B cell (primary cell): ENCODE data around the gene PCSK6. TPM values are rescaled to one million over a fixed set of nuclear protein-coding genes. Genes with fewer than 3 reads are reported as not detected.
A peak's percentile ranks its signal among the peaks of the same experiment; 100 is the strongest.

Experiments
- ATAC-seq: fragments of 200-7000 bp; cut with Tn5 transposase; one replicate; pipeline ENCODE4 v1.10.0; 2021; ENCODE audit warnings: low read depth, mild to moderate bottlenecking, moderate number of reproducible peaks, moderate library complexity
- CTCF ChIA-PET: fragments of 350-600 bp; sonication (Branson Sonifier 250); formaldehyde crosslinking; loops from one replicate; lab custom pipeline; 2021; ENCODE audit warnings: antibody characterized with exemption, inconsistent platforms; lab: Charles Lee
- POLR2A ChIA-PET: fragments of 350-600 bp; sonication (Branson Sonifier 250); formaldehyde crosslinking; loops from one replicate; lab custom pipeline; 2021; ENCODE audit warnings: antibody characterized with exemption; lab: Charles Lee
- DNase-seq: peaks from one replicate; pipeline ENCODE4 v3.0.0; 2013
- H2AFZ ChIP-seq: 2 replicates; pipeline ENCODE4 v1.6.1; 2012; ENCODE audit warnings: mild to moderate bottlenecking, low read depth, low read length; ENCODE audit not compliant: insufficient read depth, poor library complexity, severe bottlenecking
- H3K27ac ChIP-seq, 2 donors: 1 replicate in 1 of 2; 2 replicates in 1 of 2; pipeline ENCODE4 v1.5.1; 2012 to 2013; ENCODE audit warnings: low read length in 2 of 2, mild to moderate bottlenecking in 2 of 2, moderate library complexity in 1 of 2
- H3K27me3 ChIP-seq, 4 experiments: fragments of 200-600 bp in 1 of 4; sonication (generic) in 1 of 4; replicated peaks in 1 of 4; 1 replicate in 2 of 4; 2 replicates in 2 of 4; pipeline versions ENCODE4 v1.6.1 to v1.7.0; 2013 to 2016; ENCODE audit warnings: low read length in 3 of 4, mild to moderate bottlenecking in 2 of 4, mixed read lengths in 1 of 4, moderate library complexity in 1 of 4; ENCODE audit not compliant: insufficient read depth in 4 of 4, control insufficient read depth in 3 of 4; ENCODE audit errors: control extremely low read depth in 1 of 4
- H3K36me3 ChIP-seq, 2 experiments: replicated peaks in 1 of 2; 1 replicate in 1 of 2; 2 replicates in 1 of 2; pipeline versions ENCODE4 v1.6.1 to v1.7.1; 2013; ENCODE audit warnings: low read length in 1 of 2; ENCODE audit not compliant: insufficient read depth in 2 of 2, control insufficient read depth in 1 of 2; ENCODE audit errors: control extremely low read depth in 1 of 2, extremely low read depth in 1 of 2
- H3K4me1 ChIP-seq, 2 donors: fragments of 200-600 bp in 1 of 2; sonication (generic) in 1 of 2; 1 replicate in 1 of 2; 2 replicates in 1 of 2; pipeline versions ENCODE4 v1.5.1 to v1.6.1; 2013 to 2017; ENCODE audit warnings: low read length in 2 of 2; ENCODE audit not compliant: control insufficient read depth in 2 of 2, insufficient read depth in 2 of 2
- H3K4me2 ChIP-seq: replicated peaks from 2 replicates; pipeline ENCODE3; 2012; ENCODE audit warnings: mild to moderate bottlenecking, low read depth, low read length; ENCODE audit not compliant: poor library complexity, severe bottlenecking
- H3K4me3 ChIP-seq, 5 experiments: fragments of 200-600 bp in 1 of 5; sonication (generic) in 1 of 5; 1 replicate in 3 of 5; 2 replicates in 2 of 5; pipeline versions ENCODE4 v1.5.1 to v1.7.0; 2011 to 2016; ENCODE audit warnings: low read length in 4 of 5, mild to moderate bottlenecking in 4 of 5, low read depth in 2 of 5, control low read depth in 1 of 5, moderate library complexity in 1 of 5; ENCODE audit not compliant: insufficient read depth in 1 of 5; ENCODE audit errors: control extremely low read depth in 1 of 5, extremely low read depth in 1 of 5
- H3K79me2 ChIP-seq: fragments of 200-600 bp; sonication (generic); one replicate; pipeline ENCODE4 v1.6.0; 2016; ENCODE audit warnings: low read length; ENCODE audit not compliant: control insufficient read depth, insufficient read depth
- H3K9ac ChIP-seq: fragments of 200-600 bp; sonication (generic); 2 replicates; pipeline ENCODE4 v1.6.1; 2017; ENCODE audit warnings: mild to moderate bottlenecking, low read length, moderate library complexity
- H3K9me3 ChIP-seq, 3 donors: one replicate each; pipeline versions ENCODE4 v1.6.1 to v1.7.1; 2013; ENCODE audit warnings: low read length in 2 of 3; ENCODE audit not compliant: control insufficient read depth in 2 of 3, insufficient read depth in 1 of 3; ENCODE audit errors: control extremely low read depth in 1 of 3
- H4K20me1 ChIP-seq: 2 replicates; pipeline ENCODE4 v1.6.0; 2012; ENCODE audit warnings: mild to moderate bottlenecking, low read length; ENCODE audit not compliant: insufficient read depth, control insufficient read depth, poor library complexity, severe bottlenecking
- H3K27ac Mint-ChIP-seq: one replicate; pipeline ENCODE4 v1.8.0; 2021; ENCODE audit warnings: mixed read lengths
- H3K27me3 Mint-ChIP-seq: one replicate; pipeline ENCODE4 v1.8.0; 2021; ENCODE audit warnings: mixed read lengths
- H3K4me1 Mint-ChIP-seq: one replicate; pipeline ENCODE4 v1.8.0; 2021; ENCODE audit warnings: mixed read lengths
- H3K4me3 Mint-ChIP-seq: one replicate; pipeline ENCODE4 v1.8.0; 2021; ENCODE audit warnings: mixed read lengths
- H3K9me3 Mint-ChIP-seq: one replicate; pipeline ENCODE4 v1.8.0; 2022; ENCODE audit warnings: mixed read lengths; ENCODE audit not compliant: insufficient read depth
- CTCF ChIP-seq: fragments of 200-600 bp; IDR thresholded peaks from one replicate; pipeline ENCODE4 v1.8.0; 2022; ENCODE audit warnings: antibody characterized with exemption, mild to moderate bottlenecking
- EZH2 ChIP-seq: IDR thresholded peaks from 2 replicates; pipeline ENCODE4 v1.6.1; 2012; ENCODE audit warnings: borderline replicate concordance, low read depth, mild to moderate bottlenecking, moderate library complexity, low read length; ENCODE audit not compliant: insufficient read depth, poor library complexity, severe bottlenecking
- WGBS: methylation state at CpG from one replicate; pipeline ENCODE4 v1.1.5; 2013; ENCODE audit warnings: missing lambda C conversion rate; ENCODE audit not compliant: insufficient coverage; 5-methylcytosine and 5-hydroxymethylcytosine counted together
- intact Hi-C: fragments of 100-400 bp; cut with micrococcal nuclease; formaldehyde crosslinking; loops from one replicate; pipeline ENCODE4 v1.10.0; 2022
- polyA plus RNA-seq: library from polyadenylated mRNA; depleted of rRNA; stranded (reverse); fragments of >200 nt; gene quantifications from 2 replicates; pipeline ENCODE4 v1.2.3, GENCODE V29; 2012
- total RNA-seq, 2 donors: library from RNA; stranded (reverse); fragments of 120-200 nt in 1 of 2; gene quantifications; 1 replicate in 1 of 2; 2 replicates in 1 of 2; pipeline versions ENCODE4 v1.2.3 to v1.2.4, GENCODE V29; 2013 to 2022

Gene PCSK6
- total and polyA plus RNA-seq, 2 donors (not counting 1 experiment from before 2014, with no cell fraction given) = 0.66 to 1.6 TPM

GRCh38 chr15:101303408-101303807, 186.1 kb downstream of the PCSK6 start:
- Histone ChIP-seq H3K9me3 (no peaks in the 10 kb centered on the region), H3K4me3 (no peak overlapping the region), H3K27ac (no peak overlapping the region), H3K27me3 (no peaks in the 10 kb centered on the region), H3K79me2 (peaks cover 4% of the 10 kb centered on the region), H2AFZ (no peak overlapping the region), H3K9ac (no peak overlapping the region), H3K36me3 (no peaks in the 10 kb centered on the region), H4K20me1 (no peaks in the 10 kb centered on the region), H3K4me2 (no peak overlapping the region), H3K4me1 (no peaks in the 10 kb centered on the region)
- ATAC-seq (no peak), DNase-seq (no peak)
- CTCF ChIA-PET = interaction anchor here (0.7 to 13.9 kb wide), 9 partner anchors 8 to 351 kb away, joined by 3 to 159 read pairs (median 7); partner anchors contain the start of gene SNRPA1
- Mint-ChIP-seq H3K27me3 (no peaks in the 10 kb centered on the region), H3K27ac (no peak overlapping the region), H3K4me1 (no peaks in the 10 kb centered on the region), H3K4me3 (no peak overlapping the region), H3K9me3 (no peaks in the 10 kb centered on the region)
- no peak for TF ChIP-seq EZH2
- TF ChIP-seq CTCF = no peak
- WGBS = 79% methylated on average over 4 of the region's 4 CpGs
- POLR2A ChIA-PET = no interaction called here
- intact Hi-C loops = no loop called here

- Histone ChIP-seq H2AFZ (no peak overlapping the region), H3K79me2 (peaks cover 34% of the 10 kb centered on the region), H3K4me1 (peaks cover 28% of the 10 kb centered on the region in 2 donors), H3K4me3 (no peak overlapping the region), H3K36me3 (peaks cover 4 to 5% of the 10 kb centered on the region in 2 experiments), H3K27ac (no peak overlapping the region), H3K27me3 (no peaks in the 10 kb centered on the region), H3K9ac (no peak overlapping the region), H3K4me2 (no peak overlapping the region), H4K20me1 (peaks cover 31% of the 10 kb centered on the region), H3K9me3 (peaks cover 0 to 4% (median 0%) of the 10 kb centered on the region in 3 donors)
- TF ChIP-seq EZH2 (no peak), CTCF (no peak)
- Mint-ChIP-seq H3K9me3 (no peaks in the 10 kb centered on the region), H3K27ac (peak overlapping the region; percentile 98), H3K4me1 (peaks cover 36% of the 10 kb centered on the region), H3K27me3 (no peaks in the 10 kb centered on the region), H3K4me3 (peak overlapping the region; percentile 96)
- ATAC-seq (no peak), DNase-seq (no peak)
- CTCF ChIA-PET = interaction anchor here (1.5 to 13.9 kb wide), 4 partner anchors 8 to 359 kb away, joined by 3 to 159 read pairs (median 10); no protein-coding TSS in a partner anchor
- intact Hi-C loops = no loop called here
- POLR2A ChIA-PET = no interaction called here
- WGBS = no CpG with 5 or more reads among the region's 9 CpGs
Measured at GRCh38 chr15:101296418-101297405, 192.8 kb downstream of the PCSK6 start.
